IPS-18c (cell line): ENCODE measurements around the gene SLC39A11.

Source experiments
- H3K4me3 ChIP-seq: 2 replicates; pipeline ENCODE4 v1.7.0; 2013; ENCODE audit warnings: low read depth, mild to moderate bottlenecking, low read length, moderate library complexity; ENCODE audit not compliant: insufficient read depth
- H3K9me3 ChIP-seq: one replicate; pipeline ENCODE4 v1.6.1; 2013; ENCODE audit warnings: mild to moderate bottlenecking, low read length, moderate library complexity; ENCODE audit not compliant: control insufficient read depth, insufficient read depth

Gene SLC39A11

DNA sequence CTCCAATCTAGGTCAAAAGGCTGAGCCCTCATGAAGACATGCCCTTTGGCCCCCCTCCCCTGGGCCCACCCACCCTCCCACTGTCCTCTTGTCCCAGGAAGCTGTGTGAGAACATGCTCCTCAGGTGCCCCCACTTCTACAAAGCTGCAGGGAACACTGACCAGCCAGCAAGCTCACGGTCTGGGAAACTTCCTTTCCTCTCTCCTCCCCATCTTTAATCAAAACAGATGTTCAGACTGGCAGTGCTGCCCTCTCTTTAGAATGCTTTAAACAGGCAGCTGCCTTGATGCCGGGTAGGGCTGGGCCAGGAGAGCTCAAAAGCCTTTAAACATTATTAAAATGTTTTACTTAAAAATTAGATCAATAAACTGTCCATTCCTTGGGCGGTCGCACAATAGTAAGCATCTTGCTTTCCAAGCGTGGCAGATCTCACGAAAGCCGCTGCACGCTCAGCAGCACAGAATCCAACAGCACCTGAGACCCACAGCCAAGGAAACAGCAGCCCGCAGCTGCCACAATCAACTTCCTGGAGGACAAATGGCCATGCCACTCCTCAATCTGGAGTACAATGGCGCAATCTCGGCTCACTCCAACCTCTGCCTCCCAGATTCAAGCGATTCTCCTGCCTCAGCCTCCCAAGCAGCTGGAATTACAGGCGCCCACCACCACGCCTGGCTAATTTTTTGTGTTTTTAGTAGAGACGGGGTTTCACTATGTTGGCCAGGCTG is 399.2 kb downstream of the SLC39A11 start:
- Histone ChIP-seq H3K4me3 (no peak overlapping the region), H3K9me3 (no peaks in the 10 kb centered on the region)

GRCh38 chr17:72692676-72693075 is 399.8 kb downstream of the SLC39A11 start:
- Histone ChIP-seq H3K9me3 (no peaks in the 10 kb centered on the region), H3K4me3 (no peak overlapping the region)

DNA sequence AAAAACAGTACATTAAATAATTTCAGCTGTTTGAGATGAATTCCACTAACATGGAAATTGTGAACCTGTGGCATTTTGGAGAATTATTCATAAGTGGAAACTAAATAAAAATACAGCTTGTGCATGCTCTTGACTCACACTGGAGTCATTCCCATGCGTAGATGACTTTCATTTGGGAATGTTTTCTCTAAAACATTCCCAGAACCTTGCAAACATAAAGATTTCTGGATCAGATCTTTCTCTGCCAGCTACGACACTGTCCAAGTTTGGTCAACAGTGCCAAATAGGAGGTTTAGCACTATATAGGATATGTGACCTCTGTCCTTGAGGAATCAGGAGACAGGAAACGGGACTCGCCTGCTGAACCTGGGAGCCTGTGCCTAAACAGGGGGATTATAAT is 400.9 kb downstream of the SLC39A11 start:
- Histone ChIP-seq H3K9me3 (no peaks in the 10 kb centered on the region), H3K4me3 (no peak overlapping the region)

DNA sequence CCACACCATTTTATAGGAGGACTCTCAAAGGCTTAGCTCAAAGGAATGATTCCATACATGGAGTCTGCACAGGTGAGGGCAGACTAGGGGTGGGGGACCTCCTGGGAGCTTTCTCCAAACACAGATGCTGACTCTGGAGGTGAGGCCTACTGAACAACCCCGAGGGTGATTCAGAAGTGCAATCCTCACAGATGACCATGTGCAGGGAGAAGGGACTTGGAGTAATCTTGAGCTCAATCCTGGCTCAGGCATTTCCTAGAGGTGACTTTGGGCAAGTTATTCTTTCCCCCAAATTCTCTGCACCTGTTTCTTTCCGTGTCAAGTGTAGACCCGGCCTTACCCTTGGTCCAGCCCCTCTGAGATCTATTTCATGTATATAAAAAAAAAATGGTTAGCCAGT is 401.5 kb downstream of the SLC39A11 start:
- Histone ChIP-seq H3K9me3 (no peaks in the 10 kb centered on the region), H3K4me3 (no peak overlapping the region)

- H3K4me3 ChIP-seq, result no peak overlapping the region
- H3K9me3 ChIP-seq, result no peaks in the 10 kb centered on the region
These were observed 404.6 kb downstream of the SLC39A11 start for GRCh38 chr17:72687886-72688285.

DNA sequence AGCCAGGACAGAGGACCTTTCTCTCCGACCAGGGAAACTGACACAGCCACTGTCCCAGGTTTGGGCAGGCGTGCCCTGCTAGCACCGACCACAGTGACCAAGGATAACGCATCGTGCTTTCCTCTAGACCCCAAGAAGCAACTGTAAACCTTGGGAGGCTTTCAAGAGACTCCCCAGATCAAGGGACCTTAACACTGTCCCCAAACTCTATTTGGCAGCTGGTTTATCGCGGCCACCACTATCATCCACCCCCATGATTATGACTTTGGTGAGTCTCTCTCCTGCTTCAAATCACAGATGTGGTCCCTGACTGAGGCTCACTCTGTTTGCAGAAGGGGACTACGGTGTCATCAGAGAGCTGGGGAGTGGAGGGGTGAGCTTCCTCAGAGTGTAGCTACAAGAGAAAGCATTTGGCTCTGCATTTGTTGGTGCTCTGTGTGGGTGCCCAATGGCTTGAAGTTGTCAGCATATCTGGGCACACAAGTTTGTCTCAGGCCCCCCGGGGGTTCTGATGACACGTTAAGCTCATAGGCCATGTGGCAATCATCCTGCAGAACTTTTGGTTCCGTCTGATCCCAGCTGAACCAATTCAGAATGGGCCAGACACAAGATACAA is 408.0 kb downstream of the SLC39A11 start:
- no peak overlapping the region for H3K4me3 ChIP-seq

DNA sequence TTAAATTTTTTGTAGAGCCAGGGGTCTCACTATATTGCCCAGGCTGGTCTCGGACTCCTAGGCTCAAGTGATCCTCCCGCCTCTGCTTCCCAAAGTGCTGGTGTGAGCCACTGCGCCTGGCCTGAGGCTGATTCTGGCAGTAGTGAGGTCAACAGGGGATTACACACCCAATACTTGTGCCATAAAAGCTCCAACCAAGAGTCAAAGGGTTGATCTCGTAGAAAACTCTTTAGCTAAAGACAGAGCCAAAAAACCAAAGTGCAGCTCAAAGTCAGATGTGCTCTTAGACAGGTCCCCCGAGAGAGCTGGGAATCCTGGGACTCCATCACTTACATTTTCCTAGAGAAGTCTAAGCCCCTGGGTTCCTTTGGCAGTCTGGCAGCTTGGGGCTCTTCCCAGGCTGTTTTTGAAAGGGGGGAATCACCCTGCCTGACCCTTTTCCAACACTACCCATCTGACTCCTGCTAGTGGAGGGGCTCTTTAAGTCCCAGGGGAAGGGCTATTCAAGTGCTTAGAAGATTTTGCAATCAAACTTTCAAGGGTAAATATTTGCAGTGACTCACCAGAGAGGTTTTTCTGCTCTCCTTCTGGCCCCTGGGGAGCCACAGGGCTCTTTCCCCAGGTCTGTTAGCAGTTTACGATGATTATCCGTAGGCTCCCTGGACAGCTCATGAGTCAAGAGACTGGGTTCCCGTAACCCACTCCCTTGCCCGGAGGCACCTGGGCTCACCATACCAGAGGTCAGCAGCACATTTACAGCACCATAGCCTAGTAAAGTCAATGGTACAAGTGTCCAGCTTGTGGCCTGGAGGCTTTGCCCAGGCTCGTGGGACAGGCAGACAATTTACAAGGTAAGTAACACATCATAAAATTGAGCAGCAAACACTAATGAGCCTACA is 408.7 kb downstream of the SLC39A11 start:
- no peak overlapping the region for H3K4me3 ChIP-seq
- H3K9me3 ChIP-seq, result peaks cover 2% of the 10 kb centered on the region

More for the DNA sequence above, 408.0 kb downstream of the SLC39A11 start:
- H3K9me3 ChIP-seq, result peaks cover 2% of the 10 kb centered on the region

DNA sequence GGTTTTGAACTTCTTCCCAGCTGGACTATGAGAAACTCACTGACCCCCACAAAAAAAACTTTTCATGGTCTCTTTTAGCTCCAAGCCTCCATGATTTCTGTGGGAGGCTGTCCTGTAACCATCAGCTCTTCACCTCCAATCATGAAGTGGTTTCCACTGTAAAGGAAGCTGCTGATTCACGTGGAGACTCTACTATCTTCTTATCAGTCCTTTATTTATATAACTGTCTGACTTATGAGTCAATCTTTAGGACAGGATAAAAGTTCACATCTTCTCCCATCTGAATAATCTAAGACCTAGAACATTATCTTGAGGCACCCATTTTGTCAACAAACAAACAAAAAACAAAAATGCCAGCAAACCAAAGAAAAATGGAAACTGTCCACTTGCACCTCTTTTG is 409.9 kb downstream of the SLC39A11 start:
- H3K4me3 ChIP-seq, result no peak overlapping the region
- H3K9me3 ChIP-seq, result peaks cover 2% of the 10 kb centered on the region

- peaks cover 2% of the 10 kb centered on the region for H3K9me3 ChIP-seq
These were observed 410.6 kb downstream of the SLC39A11 start for GRCh38 chr17:72681844-72682243.

DNA sequence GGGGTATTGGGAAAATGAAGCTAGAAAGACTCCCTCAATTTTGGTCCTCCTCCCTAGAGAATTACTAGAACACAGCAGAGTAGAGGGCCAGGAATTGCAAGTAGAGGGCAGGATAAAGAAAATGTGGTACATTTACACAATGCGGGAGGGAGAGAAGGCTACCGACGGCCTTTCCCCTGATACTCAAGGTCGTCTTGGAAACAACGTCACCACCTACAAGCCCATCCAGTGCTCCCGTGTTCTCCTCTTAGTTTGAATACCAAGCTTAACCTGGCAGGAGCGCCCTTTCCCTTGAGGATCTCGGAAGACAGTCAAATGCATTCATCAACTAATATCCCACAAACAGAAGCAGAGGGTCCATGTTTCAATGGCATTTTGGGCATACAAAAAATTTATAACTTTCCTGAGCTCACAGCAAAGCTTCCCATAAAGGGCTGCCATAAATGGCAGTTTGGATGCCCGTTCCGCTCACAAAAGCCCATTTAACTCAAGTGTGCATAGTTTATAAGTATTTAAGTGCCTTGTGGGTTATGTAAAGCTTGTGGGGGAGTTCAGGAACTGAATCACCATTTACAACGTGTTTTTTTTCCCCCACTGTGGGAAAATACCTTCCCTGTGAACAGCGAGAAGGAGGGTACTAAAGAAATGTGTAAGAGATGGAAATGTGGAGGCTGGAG is 414.6 kb downstream of the SLC39A11 start:
- Histone ChIP-seq H3K9me3 (peaks cover 2% of the 10 kb centered on the region), H3K4me3 (no peak overlapping the region)

More at GRCh38 chr17:72681844-72682243, 410.6 kb downstream of the SLC39A11 start:
- H3K4me3 ChIP-seq, result no peak overlapping the region

- Histone ChIP-seq H3K4me3 (no peak overlapping the region), H3K9me3 (peaks cover 2% of the 10 kb centered on the region)
These were observed 415.4 kb downstream of the SLC39A11 start for GRCh38 chr17:72677108-72677507.

- no peaks in the 10 kb centered on the region for H3K9me3 ChIP-seq
- H3K4me3 ChIP-seq, result no peak overlapping the region
These were observed 419.8 kb downstream of the SLC39A11 start for GRCh38 chr17:72672729-72673128.

- Histone ChIP-seq H3K9me3 (no peaks in the 10 kb centered on the region), H3K4me3 (no peak overlapping the region)
These were observed 421.5 kb downstream of the SLC39A11 start for GRCh38 chr17:72671016-72671415.

- Histone ChIP-seq H3K9me3 (no peaks in the 10 kb centered on the region), H3K4me3 (no peak overlapping the region)
These were observed 425.1 kb downstream of the SLC39A11 start for GRCh38 chr17:72667096-72668063.

DNA sequence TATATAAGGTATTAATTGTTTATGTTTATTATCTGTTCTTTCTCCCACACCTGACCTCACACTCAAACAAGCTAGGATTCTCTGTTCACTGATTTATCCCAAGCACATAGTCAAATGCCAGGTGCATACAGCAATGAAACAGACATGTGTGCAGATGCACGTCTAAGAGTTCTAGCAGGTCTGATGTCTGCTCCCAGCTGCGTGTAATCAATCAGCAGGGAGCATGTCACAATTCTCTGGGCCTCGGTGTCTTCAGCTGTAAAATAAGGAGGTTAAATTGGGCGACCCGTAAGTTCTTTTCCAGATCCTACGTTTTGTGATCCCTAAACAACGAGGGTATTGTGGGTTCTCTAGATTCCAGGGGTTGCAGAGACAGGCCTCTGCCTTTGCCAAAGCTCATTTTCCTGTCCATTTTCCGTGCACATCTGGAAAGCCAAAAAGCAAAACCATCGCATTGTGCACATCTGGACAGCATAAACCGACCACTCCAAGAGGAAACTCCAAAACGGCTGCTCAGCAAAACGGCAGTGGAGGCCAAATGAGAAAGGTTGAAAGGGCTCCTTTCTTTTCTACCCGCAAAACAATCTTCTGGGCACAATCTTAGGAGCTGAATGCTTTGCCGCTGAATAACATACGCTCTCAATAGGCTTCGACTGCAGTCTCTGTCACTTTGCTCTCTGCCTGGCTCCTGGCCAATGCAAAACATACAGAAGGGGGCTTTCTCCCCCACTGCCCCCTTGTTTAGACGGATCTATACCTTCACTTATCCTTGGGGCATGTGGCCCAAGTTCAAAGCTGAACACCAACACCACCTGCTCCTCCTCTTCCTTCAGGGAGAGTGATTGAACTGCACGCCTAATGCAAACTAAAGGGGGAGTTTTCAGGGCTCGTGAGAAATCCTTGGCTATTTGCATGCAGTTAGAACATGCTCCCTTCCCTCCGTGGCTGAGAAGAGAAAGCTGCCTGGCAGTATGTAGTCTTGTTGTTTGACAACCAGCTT is 426.3 kb downstream of the SLC39A11 start:
- Histone ChIP-seq H3K4me3 (no peak overlapping the region), H3K9me3 (no peaks in the 10 kb centered on the region)
